HEK293 (cell line): ENCODE results near the gene LDLRAD3.

ENCODE experiments used
- CTCF ChIA-PET: fragments of 350-600 bp; formaldehyde crosslinking; extraction: SDS; loops from one replicate; lab custom pipeline; 2021; ENCODE audit warnings: antibody characterized with exemption; lab: Yijun Ruan, JAX
- POLR2A ChIA-PET: fragments of 300-600 bp; formaldehyde crosslinking; extraction: SDS; loops from one replicate; lab custom pipeline; 2020; ENCODE audit warnings: antibody characterized with exemption, inconsistent platforms; lab: Yijun Ruan, JAX
- H3K27ac ChIP-seq: fragments of 200-500 bp; sonication (Bioruptor generic); 2 replicates; pipeline ENCODE4 v1.5.1; 2014; ENCODE audit warnings: low read depth, low read length, control low read depth, inconsistent platforms; ENCODE audit errors: extremely low read depth
- H3K36me3 ChIP-seq, 2 experiments: fragments of 200-500 bp in 1 of 2; sonication (Bioruptor generic) in 1 of 2; 1 replicate in 1 of 2; 2 replicates in 1 of 2; pipeline ENCODE4 v1.5.1; 2014 to 2017; ENCODE audit warnings: inconsistent platforms in 2 of 2, low read length in 2 of 2; ENCODE audit not compliant: control insufficient read depth in 2 of 2, insufficient read depth in 1 of 2
- H3K4me1 ChIP-seq: fragments of 200-500 bp; sonication (Bioruptor generic); 2 replicates; pipeline ENCODE4 v1.5.1; 2014; ENCODE audit warnings: mild to moderate bottlenecking, low read length, inconsistent platforms; ENCODE audit not compliant: control insufficient read depth, insufficient read depth
- H3K4me3 ChIP-seq: 2 replicates; pipeline ENCODE4 v1.5.1; 2011; ENCODE audit warnings: low read depth, mild to moderate bottlenecking, control low read depth, low read length, moderate library complexity
- H3K9me3 ChIP-seq: fragments of 200-500 bp; sonication (Bioruptor generic); 2 replicates; pipeline ENCODE4 v1.5.1; 2014; ENCODE audit warnings: low read depth, low read length, inconsistent platforms; ENCODE audit not compliant: control insufficient read depth, insufficient read depth
- GLI2 ChIP-seq: fragments of 450-650 bp; formaldehyde crosslinking; IDR thresholded peaks from 2 replicates; pipeline ENCODE4; 2017; ENCODE audit warnings: missing biosample characterization, missing genetic modification characterization, low read depth, borderline replicate concordance
- KLF16 ChIP-seq: fragments of 450-650 bp; formaldehyde crosslinking; IDR thresholded peaks from 2 replicates; pipeline ENCODE4 v1.5.1; 2017; ENCODE audit warnings: missing biosample characterization, missing genetic modification characterization
- OVOL3 ChIP-seq: fragments of 450-650 bp; formaldehyde crosslinking; IDR thresholded peaks from 2 replicates; pipeline ENCODE4 v1.5.1; 2016; ENCODE audit warnings: missing biosample characterization, missing genetic modification characterization
- REPIN1 ChIP-seq: fragments of 450-650 bp; formaldehyde crosslinking; IDR thresholded peaks from 2 replicates; pipeline ENCODE4 v1.5.1; 2017; ENCODE audit warnings: missing biosample characterization, missing genetic modification characterization, low read depth
- SCRT1 ChIP-seq: fragments of 450-650 bp; formaldehyde crosslinking; IDR thresholded peaks from 2 replicates; pipeline ENCODE4 v1.5.1; 2016; ENCODE audit warnings: missing biosample characterization, missing genetic modification characterization, borderline replicate concordance
- ZFHX2 ChIP-seq: fragments of 450-650 bp; formaldehyde crosslinking; conservative IDR thresholded peaks from 2 replicates; pipeline ENCODE4 v1.5.1; 2016; ENCODE audit warnings: missing biosample characterization, missing genetic modification characterization
- ZNF223 ChIP-seq: fragments of 450-650 bp; formaldehyde crosslinking; IDR thresholded peaks from 2 replicates; pipeline ENCODE4 v1.5.1; 2016; ENCODE audit warnings: missing biosample characterization, missing genetic modification characterization
- ZNF248 ChIP-seq: fragments of 450-650 bp; formaldehyde crosslinking; IDR thresholded peaks from 2 replicates; pipeline ENCODE4 v1.5.1; 2017; ENCODE audit warnings: missing biosample characterization, missing genetic modification characterization
- ZNF274 ChIP-seq, 2 experiments: fragments of 200-500 bp in 1 of 2; fragments of 450-650 bp in 1 of 2; sonication (Bioruptor generic) in 1 of 2; formaldehyde crosslinking in 1 of 2; IDR thresholded peaks; 2 replicates each; pipeline versions ENCODE4 v1.5.1 to v1.6.1; 2014 to 2016; ENCODE audit warnings: borderline replicate concordance in 1 of 2, inconsistent platforms in 1 of 2, low read length in 1 of 2, missing biosample characterization in 1 of 2, missing genetic modification characterization in 1 of 2
- ZNF354C ChIP-seq: fragments of 450-650 bp; formaldehyde crosslinking; IDR thresholded peaks from 2 replicates; pipeline ENCODE4 v1.5.1; 2016; ENCODE audit warnings: missing biosample characterization, missing genetic modification characterization, low read depth, borderline replicate concordance
- ZNF701 ChIP-seq: fragments of 450-650 bp; formaldehyde crosslinking; IDR thresholded peaks from 2 replicates; pipeline ENCODE4 v1.5.1; 2016; ENCODE audit warnings: missing biosample characterization, missing genetic modification characterization
- ZNF704 ChIP-seq: fragments of 450-650 bp; formaldehyde crosslinking; IDR thresholded peaks from 2 replicates; pipeline ENCODE4 v1.5.1; 2016; ENCODE audit warnings: missing biosample characterization, missing genetic modification characterization
- ZNF843 ChIP-seq: fragments of 450-650 bp; formaldehyde crosslinking; IDR thresholded peaks from 2 replicates; pipeline ENCODE4 v1.5.1; 2016; ENCODE audit warnings: missing biosample characterization, missing genetic modification characterization
- TF ChIP-seq, protein P1 (sequence below): fragments of 450-650 bp; formaldehyde crosslinking; IDR thresholded peaks from 2 replicates; pipeline ENCODE4 v1.5.1; 2016; ENCODE audit warnings: missing biosample characterization, missing genetic modification characterization, borderline replicate concordance
- TF ChIP-seq, protein P2 (sequence below): fragments of 450-650 bp; formaldehyde crosslinking; IDR thresholded peaks from 2 replicates; pipeline ENCODE4 v1.5.1; 2016; ENCODE audit warnings: missing biosample characterization, missing genetic modification characterization, borderline replicate concordance

LDLRAD3 gene

DNA sequence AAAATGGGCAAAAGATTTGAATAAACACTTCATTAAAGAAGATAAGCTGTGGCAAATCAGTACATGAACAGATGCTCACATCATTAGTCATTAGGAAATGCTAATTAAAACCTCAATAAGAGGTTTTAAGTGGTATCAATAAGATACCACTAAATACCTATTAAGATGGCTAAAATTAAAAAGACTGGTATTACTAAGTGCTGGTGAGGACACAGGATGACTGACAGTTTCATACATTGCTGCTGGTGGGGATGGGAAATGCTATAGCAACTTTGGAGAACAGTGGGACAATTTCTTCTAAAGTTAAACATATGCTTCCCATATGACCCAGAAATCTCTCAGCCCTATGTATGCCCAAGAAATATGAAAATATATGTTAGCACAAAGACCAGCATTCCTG lies 276.1 kb downstream of the LDLRAD3 start (continued):
- TF ChIP-seq ZNF354C (tag by site-specific recombination): no peak
- no peak for TF ChIP-seq ZNF843 (tag by site-specific recombination)

DNA sequence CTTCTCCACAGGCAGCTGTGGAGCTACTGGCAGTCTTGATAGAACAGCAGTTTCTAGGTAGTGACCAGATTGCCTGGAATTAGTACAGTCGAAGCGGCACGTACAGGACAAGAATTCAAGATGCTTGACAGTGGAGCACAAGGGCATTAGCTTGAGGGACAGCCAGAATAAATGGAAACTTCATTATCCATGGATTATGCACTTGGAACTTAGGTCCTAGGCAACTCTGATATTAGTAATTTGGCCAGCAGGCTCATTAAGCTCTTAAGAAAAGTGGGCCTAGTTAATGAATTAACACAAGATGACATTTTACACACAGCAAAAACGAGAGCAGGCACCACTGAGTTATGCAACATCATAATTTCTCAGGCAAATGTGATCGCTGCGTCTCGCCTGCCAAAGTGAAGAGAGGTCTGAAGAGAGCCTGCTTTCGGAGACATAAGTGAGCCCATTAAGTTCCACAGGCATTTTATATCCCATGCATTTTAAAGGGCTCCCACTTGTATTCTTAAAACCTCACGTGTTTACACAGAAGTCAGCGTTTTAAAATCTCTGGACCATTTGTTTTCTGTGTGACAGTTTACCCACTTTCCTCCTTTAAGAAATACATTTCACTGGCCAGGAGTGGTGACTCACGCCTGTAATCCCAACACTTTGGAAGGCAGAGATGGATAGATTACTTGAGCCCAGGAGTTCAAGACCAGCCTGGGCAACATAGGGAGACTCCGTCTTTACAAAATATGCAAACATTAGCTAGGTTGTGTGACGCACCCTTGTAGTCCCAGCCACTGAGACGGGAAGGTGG lies 279.2 kb downstream of the LDLRAD3 start:
- H3K27ac ChIP-seq: no peak overlapping the region
- POLR2A ChIA-PET: no interaction called here
- no peaks in the 10 kb centered on the region for H3K9me3 ChIP-seq
- CTCF ChIA-PET: interaction anchor here (0.9 to 1.2 kb wide), 3 partner anchors 14 to 36 kb away, joined by 3 read pairs; no protein-coding TSS in a partner anchor
- H3K36me3 ChIP-seq: no peaks in the 10 kb centered on the region
- no peaks in the 10 kb centered on the region for H3K4me1 ChIP-seq
- no peak overlapping the region for H3K4me3 ChIP-seq
- TF ChIP-seq REPIN1 (no peak), ZFHX2 (tag by site-specific recombination) (no peak), ZNF223 (no peak), OVOL3 (tag by site-specific recombination) (no peak), ZNF704 (tag by site-specific recombination) (no peak), ZNF248 (tag by site-specific recombination) (no peak), SCRT1 (no peak)
- TF ChIP-seq, protein P1, sequence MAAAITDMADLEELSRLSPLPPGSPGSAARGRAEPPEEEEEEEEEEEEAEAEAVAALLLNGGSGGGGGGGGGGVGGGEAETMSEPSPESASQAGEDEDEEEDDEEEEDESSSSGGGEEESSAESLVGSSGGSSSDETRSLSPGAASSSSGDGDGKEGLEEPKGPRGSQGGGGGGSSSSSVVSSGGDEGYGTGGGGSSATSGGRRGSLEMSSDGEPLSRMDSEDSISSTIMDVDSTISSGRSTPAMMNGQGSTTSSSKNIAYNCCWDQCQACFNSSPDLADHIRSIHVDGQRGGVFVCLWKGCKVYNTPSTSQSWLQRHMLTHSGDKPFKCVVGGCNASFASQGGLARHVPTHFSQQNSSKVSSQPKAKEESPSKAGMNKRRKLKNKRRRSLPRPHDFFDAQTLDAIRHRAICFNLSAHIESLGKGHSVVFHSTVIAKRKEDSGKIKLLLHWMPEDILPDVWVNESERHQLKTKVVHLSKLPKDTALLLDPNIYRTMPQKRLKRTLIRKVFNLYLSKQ: no peak

DNA sequence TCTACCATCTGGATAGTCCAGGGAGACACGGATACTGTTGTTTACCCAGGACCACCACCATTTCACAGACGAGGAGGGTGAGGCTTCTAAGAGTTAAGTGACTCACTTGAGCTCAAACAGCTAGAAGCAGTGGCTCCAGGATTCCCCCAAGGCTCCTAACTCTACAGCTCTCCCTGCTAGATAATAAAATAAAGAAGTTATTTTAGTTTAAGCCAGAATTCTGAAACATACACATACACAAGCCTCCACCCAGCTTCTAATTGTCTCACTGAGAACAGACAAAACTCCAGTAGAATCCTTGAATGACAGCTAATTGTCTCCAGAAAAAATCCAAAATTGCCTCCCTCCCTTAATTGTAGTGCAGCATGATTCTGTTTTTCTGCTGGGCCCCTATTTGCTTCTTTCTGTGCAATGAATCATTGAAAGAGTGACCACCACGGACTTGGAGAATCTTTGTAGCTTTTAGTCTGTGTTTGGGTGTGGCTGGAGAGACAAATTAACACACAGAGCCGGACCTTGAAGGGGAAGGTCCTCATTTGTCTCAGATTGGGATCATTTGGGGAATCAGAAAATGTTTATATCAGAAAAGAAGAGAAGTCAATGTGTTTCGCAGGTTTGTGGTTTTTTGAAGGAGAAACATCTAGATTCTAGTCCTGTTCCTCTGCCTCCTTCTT lies 280.5 kb downstream of the LDLRAD3 start:
- H3K9me3 ChIP-seq: no peaks in the 10 kb centered on the region
- no peaks in the 10 kb centered on the region; the same call in 1 of the 2 replicates for H3K4me1 ChIP-seq
- no peak overlapping the region for H3K4me3 ChIP-seq
- ChIA-PET CTCF (interaction anchor here (0.9 kb wide), 1 partner anchor 12 kb away, joined by 3 read pairs; no protein-coding TSS in a partner anchor), POLR2A (no interaction called here)
- H3K36me3 ChIP-seq: no peaks in the 10 kb centered on the region
- TF ChIP-seq ZNF274 (IDR thresholded peaks at IDR 0.05; ENCODE audit: low read length) (no peak), ZNF274 (tag by site-specific recombination; IDR thresholded peaks at IDR 0.05; ENCODE audit: borderline replicate concordance) (no peak), ZNF701 (tag by site-specific recombination) (no peak), OVOL3 (tag by site-specific recombination) (no peak), GLI2 (tag by site-specific recombination) (no peak), KLF16 (tag by site-specific recombination) (no peak)
- TF ChIP-seq, protein P2, sequence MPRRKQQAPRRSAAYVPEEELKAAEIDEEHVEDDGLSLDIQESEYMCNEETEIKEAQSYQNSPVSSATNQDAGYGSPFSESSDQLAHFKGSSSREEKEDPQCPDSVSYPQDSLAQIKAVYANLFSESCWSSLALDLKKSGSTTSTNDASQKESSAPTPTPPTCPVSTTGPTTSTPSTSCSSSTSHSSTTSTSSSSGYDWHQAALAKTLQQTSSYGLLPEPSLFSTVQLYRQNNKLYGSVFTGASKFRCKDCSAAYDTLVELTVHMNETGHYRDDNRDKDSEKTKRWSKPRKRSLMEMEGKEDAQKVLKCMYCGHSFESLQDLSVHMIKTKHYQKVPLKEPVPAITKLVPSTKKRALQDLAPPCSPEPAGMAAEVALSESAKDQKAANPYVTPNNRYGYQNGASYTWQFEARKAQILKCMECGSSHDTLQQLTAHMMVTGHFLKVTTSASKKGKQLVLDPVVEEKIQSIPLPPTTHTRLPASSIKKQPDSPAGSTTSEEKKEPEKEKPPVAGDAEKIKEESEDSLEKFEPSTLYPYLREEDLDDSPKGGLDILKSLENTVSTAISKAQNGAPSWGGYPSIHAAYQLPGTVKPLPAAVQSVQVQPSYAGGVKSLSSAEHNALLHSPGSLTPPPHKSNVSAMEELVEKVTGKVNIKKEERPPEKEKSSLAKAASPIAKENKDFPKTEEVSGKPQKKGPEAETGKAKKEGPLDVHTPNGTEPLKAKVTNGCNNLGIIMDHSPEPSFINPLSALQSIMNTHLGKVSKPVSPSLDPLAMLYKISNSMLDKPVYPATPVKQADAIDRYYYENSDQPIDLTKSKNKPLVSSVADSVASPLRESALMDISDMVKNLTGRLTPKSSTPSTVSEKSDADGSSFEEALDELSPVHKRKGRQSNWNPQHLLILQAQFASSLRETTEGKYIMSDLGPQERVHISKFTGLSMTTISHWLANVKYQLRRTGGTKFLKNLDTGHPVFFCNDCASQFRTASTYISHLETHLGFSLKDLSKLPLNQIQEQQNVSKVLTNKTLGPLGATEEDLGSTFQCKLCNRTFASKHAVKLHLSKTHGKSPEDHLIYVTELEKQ (tag by site-specific recombination): no peak
- H3K27ac ChIP-seq: no peak overlapping the region
